ENCODE data around the gene TOR2A.

- TF ChIP-seq CTCF (IDR thresholded peaks at IDR 0.05) = peak; percentile 35; the same call in 1 of the 2 replicates
- TF ChIP-seq ZFX (IDR thresholded peaks at IDR 0.05; ENCODE audit: borderline replicate concordance) = no peak
Measured at GRCh38 chr9:127707766-127708165, 27.3 kb downstream of the TOR2A start.

Measured in 22Rv1 (cell line).